Measurements from ENCODE around the gene MYPOP.
A peak's percentile ranks its signal among the peaks of the same experiment; 100 is the strongest.

MYPOP gene

GRCh38 chr19:45905011-45905410 is 2.6 kb upstream of the MYPOP start:
- TF ChIP-seq SNAI2 (CRISPR knock-in tag; IDR thresholded peaks at IDR 0.05): no peak
- TF ChIP-seq ZNF565 (CRISPR knock-in tag; conservative IDR thresholded peaks at IDR 0.05; ENCODE audit: low read depth): no peak
- no peak for TF ChIP-seq ZNF70 (CRISPR knock-in tag; IDR thresholded peaks at IDR 0.05)
- TF ChIP-seq TCF4 (CRISPR knock-in tag; IDR thresholded peaks at IDR 0.05; ENCODE audit: borderline replicate concordance): no peak
- TF ChIP-seq ZC3H10 (CRISPR knock-in tag; IDR thresholded peaks at IDR 0.05): no peak
- TF ChIP-seq, protein P1, sequence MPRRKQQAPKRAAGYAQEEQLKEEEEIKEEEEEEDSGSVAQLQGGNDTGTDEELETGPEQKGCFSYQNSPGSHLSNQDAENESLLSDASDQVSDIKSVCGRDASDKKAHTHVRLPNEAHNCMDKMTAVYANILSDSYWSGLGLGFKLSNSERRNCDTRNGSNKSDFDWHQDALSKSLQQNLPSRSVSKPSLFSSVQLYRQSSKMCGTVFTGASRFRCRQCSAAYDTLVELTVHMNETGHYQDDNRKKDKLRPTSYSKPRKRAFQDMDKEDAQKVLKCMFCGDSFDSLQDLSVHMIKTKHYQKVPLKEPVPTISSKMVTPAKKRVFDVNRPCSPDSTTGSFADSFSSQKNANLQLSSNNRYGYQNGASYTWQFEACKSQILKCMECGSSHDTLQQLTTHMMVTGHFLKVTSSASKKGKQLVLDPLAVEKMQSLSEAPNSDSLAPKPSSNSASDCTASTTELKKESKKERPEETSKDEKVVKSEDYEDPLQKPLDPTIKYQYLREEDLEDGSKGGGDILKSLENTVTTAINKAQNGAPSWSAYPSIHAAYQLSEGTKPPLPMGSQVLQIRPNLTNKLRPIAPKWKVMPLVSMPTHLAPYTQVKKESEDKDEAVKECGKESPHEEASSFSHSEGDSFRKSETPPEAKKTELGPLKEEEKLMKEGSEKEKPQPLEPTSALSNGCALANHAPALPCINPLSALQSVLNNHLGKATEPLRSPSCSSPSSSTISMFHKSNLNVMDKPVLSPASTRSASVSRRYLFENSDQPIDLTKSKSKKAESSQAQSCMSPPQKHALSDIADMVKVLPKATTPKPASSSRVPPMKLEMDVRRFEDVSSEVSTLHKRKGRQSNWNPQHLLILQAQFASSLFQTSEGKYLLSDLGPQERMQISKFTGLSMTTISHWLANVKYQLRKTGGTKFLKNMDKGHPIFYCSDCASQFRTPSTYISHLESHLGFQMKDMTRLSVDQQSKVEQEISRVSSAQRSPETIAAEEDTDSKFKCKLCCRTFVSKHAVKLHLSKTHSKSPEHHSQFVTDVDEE (CRISPR knock-in tag; IDR thresholded peaks at IDR 0.05): no peak
- TF ChIP-seq TOX (CRISPR knock-in tag; IDR thresholded peaks at IDR 0.05; ENCODE audit: borderline replicate concordance): no peak
- TF ChIP-seq CSDC2 (CRISPR knock-in tag; IDR thresholded peaks at IDR 0.05): no peak
- TF ChIP-seq ISL1 (CRISPR knock-in tag; IDR thresholded peaks at IDR 0.05): no peak
- TF ChIP-seq GLIS3 (CRISPR knock-in tag; IDR thresholded peaks at IDR 0.05): no peak
- no peak for TF ChIP-seq ZFP3 (CRISPR knock-in tag; IDR thresholded peaks at IDR 0.05)
- TF ChIP-seq, protein P2, sequence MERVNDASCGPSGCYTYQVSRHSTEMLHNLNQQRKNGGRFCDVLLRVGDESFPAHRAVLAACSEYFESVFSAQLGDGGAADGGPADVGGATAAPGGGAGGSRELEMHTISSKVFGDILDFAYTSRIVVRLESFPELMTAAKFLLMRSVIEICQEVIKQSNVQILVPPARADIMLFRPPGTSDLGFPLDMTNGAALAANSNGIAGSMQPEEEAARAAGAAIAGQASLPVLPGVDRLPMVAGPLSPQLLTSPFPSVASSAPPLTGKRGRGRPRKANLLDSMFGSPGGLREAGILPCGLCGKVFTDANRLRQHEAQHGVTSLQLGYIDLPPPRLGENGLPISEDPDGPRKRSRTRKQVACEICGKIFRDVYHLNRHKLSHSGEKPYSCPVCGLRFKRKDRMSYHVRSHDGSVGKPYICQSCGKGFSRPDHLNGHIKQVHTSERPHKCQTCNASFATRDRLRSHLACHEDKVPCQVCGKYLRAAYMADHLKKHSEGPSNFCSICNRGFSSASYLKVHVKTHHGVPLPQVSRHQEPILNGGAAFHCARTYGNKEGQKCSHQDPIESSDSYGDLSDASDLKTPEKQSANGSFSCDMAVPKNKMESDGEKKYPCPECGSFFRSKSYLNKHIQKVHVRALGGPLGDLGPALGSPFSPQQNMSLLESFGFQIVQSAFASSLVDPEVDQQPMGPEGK (CRISPR knock-in tag; IDR thresholded peaks at IDR 0.05; ENCODE audit: borderline replicate concordance): no peak
- no peak for TF ChIP-seq ZNF8 (CRISPR knock-in tag; IDR thresholded peaks at IDR 0.05)
- no peak for TF ChIP-seq ZFP30 (CRISPR knock-in tag; IDR thresholded peaks at IDR 0.05)
- TF ChIP-seq RARB (CRISPR knock-in tag; IDR thresholded peaks at IDR 0.05): no peak
- no peak for TF ChIP-seq CSRNP3 (CRISPR knock-in tag; IDR thresholded peaks at IDR 0.05)
- no peak for TF ChIP-seq CREB5 (CRISPR knock-in tag; IDR thresholded peaks at IDR 0.05; ENCODE audit: low read depth)
- TF ChIP-seq ARNTL (CRISPR knock-in tag; IDR thresholded peaks at IDR 0.05; ENCODE audit: borderline replicate concordance, low read depth): no peak
- ATAC-seq: no peak

DNA sequence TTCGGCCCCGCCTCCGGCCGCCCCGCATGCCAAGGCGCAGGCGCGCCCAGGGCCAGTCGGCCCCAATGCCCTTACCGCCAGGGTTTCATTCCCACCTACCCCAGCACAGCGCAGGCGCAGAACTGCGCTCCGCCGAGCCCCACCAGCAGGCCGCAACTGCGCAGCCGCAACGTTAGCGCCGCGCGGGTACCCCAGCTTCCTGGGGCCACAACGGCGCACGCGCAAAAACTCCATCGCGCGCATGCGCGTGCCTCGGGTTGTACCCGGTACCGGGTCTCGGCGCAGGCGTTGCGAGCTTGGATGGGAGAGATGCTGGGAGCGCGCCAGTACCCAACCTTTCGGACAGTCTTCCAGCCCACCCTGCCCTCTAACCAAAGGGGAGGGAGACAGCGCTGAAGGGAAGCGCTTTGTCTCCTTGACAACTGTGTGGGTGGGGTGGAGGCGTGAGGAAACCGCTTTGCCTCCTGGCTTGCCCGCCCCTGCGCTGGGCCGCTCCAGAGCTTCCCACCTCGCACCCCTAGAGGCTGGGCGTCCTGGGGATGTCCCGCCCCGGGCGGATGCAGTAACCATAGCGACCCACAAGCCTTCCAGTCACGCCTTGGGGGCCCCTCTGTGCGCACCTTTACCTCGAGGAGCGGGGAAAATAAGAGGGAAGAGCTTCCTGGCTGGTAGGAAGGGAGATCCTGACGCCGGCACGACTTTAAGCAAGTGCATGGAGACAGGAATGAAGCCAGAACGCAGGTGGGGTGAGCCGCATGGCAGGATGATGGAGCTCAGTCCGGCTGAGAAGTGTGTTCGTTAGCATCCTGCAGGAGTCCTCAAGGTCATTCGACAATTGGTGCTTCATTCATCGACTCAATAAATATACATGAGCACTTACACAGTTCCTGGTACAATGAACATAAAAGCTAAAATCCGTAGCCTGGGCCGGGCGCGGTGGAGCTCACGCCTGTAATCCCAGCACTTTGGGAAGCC is 525 bp upstream of the MYPOP start:
- ATAC-seq: peak; percentile 93
- TF ChIP-seq GLIS3 (CRISPR knock-in tag; IDR thresholded peaks at IDR 0.05): no peak
- no peak for TF ChIP-seq PPARA (CRISPR knock-in tag; IDR thresholded peaks at IDR 0.05; ENCODE audit: borderline replicate concordance)
- no peak for TF ChIP-seq ZNF70 (CRISPR knock-in tag; IDR thresholded peaks at IDR 0.05)
- no peak for TF ChIP-seq TOX (CRISPR knock-in tag; IDR thresholded peaks at IDR 0.05; ENCODE audit: borderline replicate concordance)
- no peak for TF ChIP-seq CREB5 (CRISPR knock-in tag; IDR thresholded peaks at IDR 0.05; ENCODE audit: low read depth)
- no peak for TF ChIP-seq ZC3H10 (CRISPR knock-in tag; IDR thresholded peaks at IDR 0.05)
- TF ChIP-seq POU6F1 (CRISPR knock-in tag; IDR thresholded peaks at IDR 0.05; ENCODE audit: borderline replicate concordance, low read depth): no peak
- TF ChIP-seq ARNTL (CRISPR knock-in tag; IDR thresholded peaks at IDR 0.05; ENCODE audit: borderline replicate concordance, low read depth): no peak
- TF ChIP-seq ZNF8 (CRISPR knock-in tag; IDR thresholded peaks at IDR 0.05): no peak
- TF ChIP-seq ZFP3 (CRISPR knock-in tag; IDR thresholded peaks at IDR 0.05): no peak
- TF ChIP-seq CSRNP3 (CRISPR knock-in tag; IDR thresholded peaks at IDR 0.05): no peak
- TF ChIP-seq ZNF565 (CRISPR knock-in tag; conservative IDR thresholded peaks at IDR 0.05; ENCODE audit: low read depth): no peak
- no peak for TF ChIP-seq BACH2 (CRISPR knock-in tag; IDR thresholded peaks at IDR 0.05; ENCODE audit: borderline replicate concordance)
- no peak for TF ChIP-seq RARB (CRISPR knock-in tag; IDR thresholded peaks at IDR 0.05)
- TF ChIP-seq, protein P2 (CRISPR knock-in tag; IDR thresholded peaks at IDR 0.05; ENCODE audit: borderline replicate concordance): no peak
- TF ChIP-seq TCF4 (CRISPR knock-in tag; IDR thresholded peaks at IDR 0.05; ENCODE audit: borderline replicate concordance): no peak
- TF ChIP-seq ZFP30 (CRISPR knock-in tag; IDR thresholded peaks at IDR 0.05): no peak
- no peak for TF ChIP-seq OSR1 (CRISPR knock-in tag; IDR thresholded peaks at IDR 0.05)
- no peak for TF ChIP-seq ESRRG (CRISPR knock-in tag; IDR thresholded peaks at IDR 0.05)
